PC-3 (cell line): ENCODE measurements around the gene HTRA2.

Source experiments
- EZH2 ChIP-seq: fragments of 300-600 bp; sonication (generic); IDR thresholded peaks from one replicate; pipeline ENCODE4 v1.6.1; 2017; ENCODE audit warnings: antibody characterized with exemption, mild to moderate bottlenecking, low read length; ENCODE audit not compliant: unreplicated experiment
- EZH2phosphoT487 ChIP-seq: fragments of 300-600 bp; sonication (generic); IDR thresholded peaks from 2 replicates; pipeline ENCODE4 v1.6.1; 2018; ENCODE audit warnings: mild to moderate bottlenecking, antibody characterized with exemption, low read length, borderline replicate concordance
- TF ChIP-seq, protein P1 (sequence below): fragments of 300-600 bp; sonication (generic); conservative IDR thresholded peaks from 2 replicates; pipeline ENCODE4 v1.5.1; 2017; ENCODE audit warnings: antibody characterized with exemption, low read depth, mild to moderate bottlenecking, low read length

- TF ChIP-seq, protein P1, sequence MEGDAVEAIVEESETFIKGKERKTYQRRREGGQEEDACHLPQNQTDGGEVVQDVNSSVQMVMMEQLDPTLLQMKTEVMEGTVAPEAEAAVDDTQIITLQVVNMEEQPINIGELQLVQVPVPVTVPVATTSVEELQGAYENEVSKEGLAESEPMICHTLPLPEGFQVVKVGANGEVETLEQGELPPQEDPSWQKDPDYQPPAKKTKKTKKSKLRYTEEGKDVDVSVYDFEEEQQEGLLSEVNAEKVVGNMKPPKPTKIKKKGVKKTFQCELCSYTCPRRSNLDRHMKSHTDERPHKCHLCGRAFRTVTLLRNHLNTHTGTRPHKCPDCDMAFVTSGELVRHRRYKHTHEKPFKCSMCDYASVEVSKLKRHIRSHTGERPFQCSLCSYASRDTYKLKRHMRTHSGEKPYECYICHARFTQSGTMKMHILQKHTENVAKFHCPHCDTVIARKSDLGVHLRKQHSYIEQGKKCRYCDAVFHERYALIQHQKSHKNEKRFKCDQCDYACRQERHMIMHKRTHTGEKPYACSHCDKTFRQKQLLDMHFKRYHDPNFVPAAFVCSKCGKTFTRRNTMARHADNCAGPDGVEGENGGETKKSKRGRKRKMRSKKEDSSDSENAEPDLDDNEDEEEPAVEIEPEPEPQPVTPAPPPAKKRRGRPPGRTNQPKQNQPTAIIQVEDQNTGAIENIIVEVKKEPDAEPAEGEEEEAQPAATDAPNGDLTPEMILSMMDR: no peak
- TF ChIP-seq EZH2: no peak
- no peak for TF ChIP-seq EZH2phosphoT487
Measured at GRCh38 chr2:74577448-74577847, 47.7 kb downstream of the HTRA2 start.
